Stimulated activated naive CD4-positive, alpha-beta T cell (primary cell): ENCODE data around the gene DLGAP1.
"Not testable (repeated sequence)": the region's sequence is repeated elsewhere in the genome, so short reads cannot be mapped to it uniquely, and the experiment has no call there.

Experiments
- DNase-seq, 6 experiments: peaks; one replicate each; lab custom pipeline; 2025; lab: John Stamatoyannopoulos, UW

The DLGAP1 gene

DNA sequence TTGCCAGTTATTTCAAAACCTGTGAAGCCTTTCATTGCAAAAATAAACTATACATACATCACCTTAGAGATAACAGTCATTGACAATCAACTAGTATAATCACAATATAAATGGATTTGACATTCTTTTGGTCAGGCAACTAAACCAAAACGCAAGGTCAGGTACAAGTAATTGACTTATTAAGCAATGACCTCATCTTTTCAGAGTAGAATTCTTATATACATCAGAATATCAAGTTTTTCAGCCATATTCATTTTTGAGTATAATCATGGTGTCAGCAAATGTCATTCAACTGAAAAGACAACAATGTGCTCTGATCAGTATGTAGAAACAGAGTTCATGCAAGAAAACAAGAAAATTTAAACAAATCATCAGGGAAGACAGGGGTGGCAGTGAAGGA lies 796.6 kb downstream of the DLGAP1 start:
- DNase-seq = no peak

DNA sequence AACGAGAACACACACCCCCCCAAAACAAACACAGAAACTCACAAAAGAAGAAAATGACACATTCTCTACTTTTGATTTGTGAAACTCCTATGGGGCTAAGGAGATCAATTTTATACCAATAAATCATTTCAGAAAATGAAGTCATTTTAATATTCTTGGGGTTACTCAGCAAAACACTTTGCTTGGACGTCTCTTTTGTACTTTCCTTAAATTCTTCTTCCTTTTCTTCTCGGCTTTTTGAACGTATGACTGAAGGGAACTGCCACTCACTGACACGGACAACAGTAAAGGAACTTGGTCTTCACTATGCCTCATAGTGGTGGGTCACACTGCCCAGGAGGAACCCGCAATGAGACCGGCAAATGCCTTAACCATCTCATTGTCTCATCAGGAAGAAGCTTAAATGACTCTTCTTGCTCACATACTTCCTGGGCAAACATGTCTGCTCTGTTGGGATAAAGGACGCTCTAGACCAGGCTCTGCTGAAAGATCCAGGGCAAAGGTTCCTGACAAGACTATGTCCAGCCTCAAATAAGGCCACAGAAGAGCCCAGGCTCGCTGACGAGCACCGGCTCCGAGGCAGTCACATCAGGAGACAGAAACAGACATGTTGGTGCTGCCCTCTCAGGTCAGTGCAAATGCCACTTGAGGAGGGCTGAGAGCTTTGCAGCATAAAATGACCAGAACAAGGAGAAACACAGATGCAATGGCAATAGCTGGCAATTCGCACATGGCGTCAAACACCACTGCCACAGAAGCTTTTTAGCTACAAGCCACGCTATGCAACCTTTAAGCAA lies 799.7 kb downstream of the DLGAP1 start:
- DNase-seq = no peak

- no peak for DNase-seq
Measured at GRCh38 chr18:3654442-3655253, 800.5 kb downstream of the DLGAP1 start.

- no peak for DNase-seq
Measured at GRCh38 chr18:3653851-3654441, 801.2 kb downstream of the DLGAP1 start.

GRCh38 chr18:3653263-3653850 lies 801.8 kb downstream of the DLGAP1 start:
- no peak for DNase-seq

GRCh38 chr18:3652380-3653262 lies 802.5 kb downstream of the DLGAP1 start:
- DNase-seq = no peak

GRCh38 chr18:3651266-3651665 lies 803.8 kb downstream of the DLGAP1 start:
- no peak for DNase-seq

- DNase-seq = not testable (repeated sequence)
Measured at GRCh38 chr18:3650521-3651042, 804.5 kb downstream of the DLGAP1 start.

- DNase-seq = no peak
Measured at GRCh38 chr18:3649633-3650426, 805.3 kb downstream of the DLGAP1 start.

- no peak for DNase-seq
Measured at GRCh38 chr18:3649135-3649632, 805.9 kb downstream of the DLGAP1 start.

GRCh38 chr18:3648641-3649040 lies 806.5 kb downstream of the DLGAP1 start:
- no peak for DNase-seq

- no peak for DNase-seq
Measured at GRCh38 chr18:3648200-3648599, 806.9 kb downstream of the DLGAP1 start.

DNA sequence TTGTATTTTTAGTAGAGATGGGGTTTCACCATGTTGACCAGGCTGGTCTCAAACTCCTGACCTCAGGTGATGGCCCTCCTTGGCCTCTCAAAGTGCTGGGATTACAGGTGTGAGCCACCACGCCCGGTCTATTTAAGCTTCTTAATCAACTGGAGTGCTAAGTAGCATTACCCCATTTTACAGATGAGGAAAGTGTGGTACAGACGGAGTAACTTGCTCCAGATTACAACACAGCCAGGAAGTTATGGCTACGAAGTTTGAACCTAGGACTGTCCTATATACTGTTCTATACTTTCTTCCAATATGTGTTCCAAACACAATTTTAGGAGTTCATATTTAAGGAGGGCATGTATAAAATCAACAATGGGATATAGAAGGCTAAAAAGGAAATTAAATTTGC lies 807.5 kb downstream of the DLGAP1 start:
- no peak for DNase-seq

DNA sequence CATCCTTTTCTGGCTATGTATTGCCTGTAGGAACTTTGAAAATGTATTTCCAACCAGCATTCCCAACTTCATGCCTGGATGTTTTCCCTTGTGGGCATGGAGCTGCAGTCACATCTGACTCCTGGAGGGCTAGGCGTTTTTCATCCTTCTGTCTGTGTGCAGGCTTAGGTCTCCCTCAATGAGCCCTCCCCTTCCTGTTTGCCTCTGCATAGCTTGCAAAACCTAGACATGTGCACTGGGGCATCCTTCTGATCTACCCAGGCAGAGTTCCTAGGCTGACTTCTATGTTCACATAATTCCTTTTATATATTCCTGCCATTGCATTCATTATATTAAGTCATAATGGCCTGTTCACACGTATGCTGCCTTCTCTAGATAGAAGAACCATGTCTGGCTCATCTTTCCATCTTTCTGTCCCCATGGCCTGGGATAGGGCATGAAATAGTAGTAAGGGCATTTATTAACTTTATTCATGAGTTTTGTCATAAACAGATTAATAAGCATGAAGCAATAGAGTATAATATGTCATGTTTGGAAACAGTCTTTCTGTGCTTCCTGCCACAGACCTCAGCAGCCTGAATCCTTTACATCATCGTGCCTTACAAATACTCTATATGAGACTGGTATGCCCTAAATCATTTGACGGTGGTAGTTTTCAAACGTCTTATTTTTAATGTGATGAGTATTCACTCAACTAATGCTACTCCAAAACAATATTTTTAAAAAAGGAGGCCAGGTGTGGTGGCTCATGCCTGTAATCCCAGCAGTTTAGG lies 809.5 kb downstream of the DLGAP1 start:
- no peak for DNase-seq

DNA sequence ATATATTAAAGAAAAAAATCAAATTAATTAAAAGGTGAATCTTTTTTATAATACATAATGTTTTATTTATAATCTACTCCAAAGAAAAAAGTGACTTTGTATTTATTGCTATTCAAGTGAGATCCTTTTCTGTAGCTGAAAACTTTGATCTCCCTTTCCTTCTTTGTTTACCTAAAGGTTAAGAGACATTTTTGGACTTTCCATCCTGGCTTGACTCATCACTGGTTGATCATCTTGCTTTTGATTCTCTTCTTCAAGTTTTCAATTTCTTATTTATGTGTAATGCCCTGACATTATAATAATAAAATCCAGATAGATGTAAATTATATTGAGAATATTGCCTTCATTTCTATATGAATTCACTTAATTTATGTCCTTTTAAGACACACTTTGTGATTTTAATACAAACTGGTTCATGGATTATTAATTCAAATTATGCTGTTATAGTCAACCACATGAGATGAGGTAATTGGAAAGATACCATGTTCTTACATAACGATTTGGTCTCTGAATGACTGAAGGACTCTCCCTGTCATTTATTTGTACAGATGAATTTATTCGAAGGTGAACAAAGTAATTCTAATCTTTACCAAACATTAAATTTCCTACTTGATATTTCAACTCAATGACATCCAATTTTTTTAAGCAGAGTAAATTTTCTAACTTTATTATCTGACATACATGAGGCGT lies 820.7 kb downstream of the DLGAP1 start:
- DNase-seq = no peak

- no peak for DNase-seq
Measured at GRCh38 chr18:3631887-3632286, 823.2 kb downstream of the DLGAP1 start.

GRCh38 chr18:3626929-3627458 lies 828.1 kb downstream of the DLGAP1 start:
- DNase-seq = no peak

DNA sequence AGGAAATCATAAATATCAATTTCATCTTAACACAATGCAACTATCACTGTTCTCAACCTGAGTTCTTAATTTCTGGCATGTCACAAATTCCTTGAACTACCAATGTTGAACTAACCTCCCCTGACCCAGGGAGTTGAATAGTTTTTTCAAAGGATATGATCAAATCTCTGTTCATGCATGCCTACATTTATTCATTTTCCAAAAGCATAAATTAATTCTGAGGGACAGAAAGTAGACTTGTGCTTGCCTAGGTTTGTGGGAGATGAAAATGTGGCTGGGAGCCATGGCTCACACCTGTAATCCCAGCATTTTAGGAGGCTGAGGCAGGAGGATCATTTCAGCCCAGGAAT lies 829.4 kb downstream of the DLGAP1 start:
- no peak for DNase-seq
